Activated naive CD4-positive, alpha-beta T cell treated with anti-CD3 and anti-CD28 coated beads, Interleukin-2, amount 50 U/mL, for 72 hours (primary cell): ENCODE results near the gene CYP46A1. TPM values are rescaled to one million over a fixed set of nuclear protein-coding genes. Genes with fewer than 3 reads are reported as not detected.

Source experiments
- ATAC-seq, 2 donors: fragments of 150-1000 bp; cut with Tn5 transposase; 2 replicates each; pipeline ENCODE4 v1.10.0; 2021; ENCODE audit warnings: mild to moderate bottlenecking in 2 of 2, moderate library complexity in 2 of 2
- DNase-seq, 2 donors: peaks; one replicate each; pipeline ENCODE4 v3.0.0; 2021 to 2022; ENCODE audit warnings: low spot score in 2 of 2
- H3K27ac Mint-ChIP-seq, 2 donors: one replicate each; pipeline ENCODE4 v1.8.0; 2022; ENCODE audit warnings: mild to moderate bottlenecking in 2 of 2, mixed read lengths in 2 of 2
- H3K36me3 Mint-ChIP-seq, 2 donors: one replicate each; pipeline ENCODE4 v1.8.0; 2022; ENCODE audit warnings: mixed read lengths in 2 of 2
- H3K9me3 Mint-ChIP-seq, 2 donors: one replicate each; pipeline ENCODE4 v1.8.0; 2022; ENCODE audit warnings: mixed read lengths in 2 of 2
- total RNA-seq, 2 donors: library from RNA; stranded (reverse); gene quantifications; one replicate each; pipeline ENCODE4 v1.2.3, GENCODE V29; 2022

The CYP46A1 gene
- total RNA-seq, 2 donors from 2014 or later, result 0.14 to 0.21 TPM

- H3K36me3 Mint-ChIP-seq, result no peaks in the 10 kb centered on the region
- H3K9me3 Mint-ChIP-seq, result no peaks in the 10 kb centered on the region
- ATAC-seq, result no peak
- no peak overlapping the region for H3K27ac Mint-ChIP-seq
- DNase-seq, result no peak
Measured at GRCh38 chr14:99667821-99668220, 16.3 kb upstream of the CYP46A1 start.

GRCh38 chr14:99668307-99669295 is 15.5 kb upstream of the CYP46A1 start:
- no peaks in the 10 kb centered on the region for H3K9me3 Mint-ChIP-seq
- no peak overlapping the region for H3K27ac Mint-ChIP-seq
- DNase-seq (no peak), ATAC-seq (no peak)
- H3K36me3 Mint-ChIP-seq, result no peaks in the 10 kb centered on the region

GRCh38 chr14:99670361-99671234 is 13.5 kb upstream of the CYP46A1 start:
- Mint-ChIP-seq H3K9me3 (no peaks in the 10 kb centered on the region), H3K27ac (peak overlapping the region in 1 of 2 donors; percentile 66), H3K36me3 (no peaks in the 10 kb centered on the region)
- DNase-seq, result no peak
- no peak for ATAC-seq

GRCh38 chr14:99671235-99672224 is 12.6 kb upstream of the CYP46A1 start:
- H3K27ac Mint-ChIP-seq, result no peak overlapping the region
- H3K9me3 Mint-ChIP-seq, result no peaks in the 10 kb centered on the region
- ATAC-seq, result no peak
- H3K36me3 Mint-ChIP-seq, result no peaks in the 10 kb centered on the region
- DNase-seq, result no peak

- no peak overlapping the region for H3K27ac Mint-ChIP-seq
- no peaks in the 10 kb centered on the region for H3K9me3 Mint-ChIP-seq
- DNase-seq (no peak), ATAC-seq (peak in 1 of 2 donors; percentile 47)
- no peaks in the 10 kb centered on the region for H3K36me3 Mint-ChIP-seq
Measured at GRCh38 chr14:99672506-99673304, 11.4 kb upstream of the CYP46A1 start.

- DNase-seq (no peak), ATAC-seq (no peak)
- H3K27ac Mint-ChIP-seq, result no peak overlapping the region
- H3K9me3 Mint-ChIP-seq, result peaks cover under 1 to 4% of the 10 kb centered on the region in 2 donors
- H3K36me3 Mint-ChIP-seq, result no peaks in the 10 kb centered on the region
Measured at GRCh38 chr14:99673305-99674063, 10.6 kb upstream of the CYP46A1 start.

GRCh38 chr14:99674064-99674650 is 9.9 kb upstream of the CYP46A1 start:
- DNase-seq (no peak), ATAC-seq (no peak)
- Mint-ChIP-seq H3K36me3 (no peaks in the 10 kb centered on the region), H3K27ac (no peak overlapping the region), H3K9me3 (peaks cover 3 to 7% of the 10 kb centered on the region in 2 donors)

- ATAC-seq (no peak), DNase-seq (no peak)
- Mint-ChIP-seq H3K27ac (no peak overlapping the region), H3K9me3 (peaks cover 3 to 7% of the 10 kb centered on the region in 2 donors), H3K36me3 (no peaks in the 10 kb centered on the region)
Measured at GRCh38 chr14:99674776-99675381, 9.2 kb upstream of the CYP46A1 start.

GRCh38 chr14:99675382-99675835 is 8.7 kb upstream of the CYP46A1 start:
- ATAC-seq, result no peak
- H3K27ac Mint-ChIP-seq, result no peak overlapping the region
- H3K36me3 Mint-ChIP-seq, result no peaks in the 10 kb centered on the region
- peaks cover 3 to 7% of the 10 kb centered on the region in 2 donors for H3K9me3 Mint-ChIP-seq
- no peak for DNase-seq

- H3K27ac Mint-ChIP-seq, result no peak overlapping the region
- H3K9me3 Mint-ChIP-seq, result peaks cover 3 to 7% of the 10 kb centered on the region in 2 donors
- DNase-seq (no peak), ATAC-seq (no peak)
- H3K36me3 Mint-ChIP-seq, result no peaks in the 10 kb centered on the region
Measured at GRCh38 chr14:99675951-99676350, 8.1 kb upstream of the CYP46A1 start.

GRCh38 chr14:99676657-99677056 is 7.4 kb upstream of the CYP46A1 start:
- H3K9me3 Mint-ChIP-seq, result peaks cover 3 to 7% of the 10 kb centered on the region in 2 donors
- ATAC-seq, result no peak

GRCh38 chr14:99677231-99678140 is 6.6 kb upstream of the CYP46A1 start:
- H3K9me3 Mint-ChIP-seq, result peaks cover 3 to 7% of the 10 kb centered on the region in 2 donors
- DNase-seq (no peak), ATAC-seq (no peak)
- no peaks in the 10 kb centered on the region for H3K36me3 Mint-ChIP-seq
- no peak overlapping the region for H3K27ac Mint-ChIP-seq

More at GRCh38 chr14:99676657-99677056, 7.4 kb upstream of the CYP46A1 start:
- Mint-ChIP-seq H3K36me3 (no peaks in the 10 kb centered on the region), H3K27ac (no peak overlapping the region)
- DNase-seq, result no peak

GRCh38 chr14:99678198-99678597 is 5.9 kb upstream of the CYP46A1 start:
- no peaks in the 10 kb centered on the region for H3K36me3 Mint-ChIP-seq
- H3K27ac Mint-ChIP-seq, result no peak overlapping the region
- DNase-seq, result no peak
- H3K9me3 Mint-ChIP-seq, result peaks cover 3 to 7% of the 10 kb centered on the region in 2 donors
- no peak for ATAC-seq
